GM12873 (cell line): Measurements from ENCODE around the gene SIGLECL1.

Experiments used
- CTCF ChIP-seq: IDR thresholded peaks from 2 replicates; pipeline ENCODE4 v1.5.1; 2012; ENCODE audit warnings: low read depth, mild to moderate bottlenecking, moderate library complexity, low read length, control low read depth; ENCODE audit not compliant: insufficient read depth; ENCODE audit errors: missing control alignments

SIGLECL1 gene

GRCh38 chr19:51227966-51228365, 22.9 kb upstream of the SIGLECL1 start:
- TF ChIP-seq CTCF, result no peak

- TF ChIP-seq CTCF, result no peak
These were observed 10.0 kb upstream of the SIGLECL1 start for GRCh38 chr19:51240866-51241265.

- no peak for TF ChIP-seq CTCF
These were observed 7.8 kb upstream of the SIGLECL1 start for GRCh38 chr19:51242881-51243630.

GRCh38 chr19:51246164-51246552, 4.7 kb upstream of the SIGLECL1 start:
- no peak for TF ChIP-seq CTCF

GRCh38 chr19:51247972-51248590, 2.8 kb upstream of the SIGLECL1 start:
- no peak for TF ChIP-seq CTCF

- no peak for TF ChIP-seq CTCF
These were observed 564 bp downstream of the SIGLECL1 start for GRCh38 chr19:51251468-51251820.

GRCh38 chr19:51252306-51253079, 1.6 kb downstream of the SIGLECL1 start:
- no peak for TF ChIP-seq CTCF
